ENCODE results near the gene SPATA31D4. TPM values are rescaled to one million over a fixed set of nuclear protein-coding genes. Genes with fewer than 3 reads are reported as not detected.

Gene SPATA31D4
- total RNA-seq, 1 donor from 2014 or later = not detected

DNA sequence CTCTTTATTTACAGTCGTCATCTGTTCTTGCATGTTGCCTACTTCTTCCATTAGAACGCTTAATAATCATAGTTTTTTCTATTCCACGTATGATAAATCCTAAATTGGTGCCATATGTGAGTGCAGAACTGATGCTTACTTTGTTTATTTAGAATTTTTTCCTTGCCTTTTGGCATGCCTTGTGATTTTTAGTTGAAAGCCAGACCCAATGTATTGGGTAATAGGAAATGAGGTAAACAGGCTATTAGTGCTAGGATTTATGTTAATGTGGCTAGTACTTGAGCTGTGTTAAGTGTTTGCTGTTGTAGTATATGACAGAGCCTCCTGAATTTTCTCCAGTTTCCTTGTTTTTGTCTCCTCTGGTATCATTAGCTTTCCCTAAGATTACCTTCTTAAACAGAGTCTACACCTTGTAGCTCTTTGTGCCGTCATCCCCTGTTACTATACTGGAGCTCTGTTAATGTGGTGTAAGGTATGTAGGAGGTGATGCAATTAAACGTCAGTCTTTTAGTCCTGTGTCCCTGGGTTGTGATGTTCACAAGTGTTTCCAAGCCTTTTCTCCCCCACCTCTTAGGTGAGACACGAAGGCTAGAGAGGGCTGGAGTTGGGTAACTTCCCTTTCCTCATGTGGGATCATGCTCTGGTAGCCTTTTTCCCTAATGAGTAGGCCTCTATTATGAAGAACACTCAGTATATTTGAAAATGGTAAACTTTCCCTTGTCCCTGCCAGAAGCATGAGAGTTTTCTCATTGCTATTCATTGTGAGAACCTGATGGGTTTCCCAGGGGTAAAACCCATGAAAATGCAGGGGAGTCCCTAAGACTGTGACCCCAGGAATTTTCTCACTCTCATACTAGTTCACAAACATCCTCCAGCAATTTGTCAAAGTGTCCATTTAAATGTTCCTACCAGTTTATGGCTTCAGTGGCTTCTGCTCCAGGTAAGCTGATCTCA is 36.3 kb downstream of the SPATA31D4 start:
- DNase-seq (ENCODE audit: low read depth in 2 of 2) = no peak

DNA sequence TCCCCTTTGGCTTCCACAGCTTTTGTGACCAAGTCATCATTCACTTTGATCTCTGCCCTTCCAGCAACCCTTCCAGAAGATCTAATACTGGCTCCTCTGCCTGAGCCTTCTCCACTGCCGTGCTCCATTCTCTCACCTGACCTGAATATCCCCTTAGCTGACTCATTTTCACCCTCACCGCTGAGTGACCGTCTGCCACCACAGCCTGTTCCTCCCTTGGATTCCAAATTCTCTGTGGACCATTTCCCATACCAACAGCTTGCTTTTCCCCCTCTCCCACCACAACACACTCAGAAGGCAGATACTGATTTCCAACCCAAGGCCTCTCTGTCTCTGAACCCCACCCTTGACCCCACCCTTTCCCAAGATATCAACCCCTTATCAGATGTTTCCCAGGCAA is 39.8 kb downstream of the SPATA31D4 start:
- DNase-seq (ENCODE audit: low read depth in 2 of 2) = no peak

- no peak for DNase-seq (ENCODE audit: low read depth in 2 of 2)
Measured at GRCh38 chr9:81969971-81970370, 41.7 kb downstream of the SPATA31D4 start.

- DNase-seq (ENCODE audit: low read depth in 2 of 2) = no peak
Measured at GRCh38 chr9:81971727-81972126, 43.5 kb downstream of the SPATA31D4 start.

DNA sequence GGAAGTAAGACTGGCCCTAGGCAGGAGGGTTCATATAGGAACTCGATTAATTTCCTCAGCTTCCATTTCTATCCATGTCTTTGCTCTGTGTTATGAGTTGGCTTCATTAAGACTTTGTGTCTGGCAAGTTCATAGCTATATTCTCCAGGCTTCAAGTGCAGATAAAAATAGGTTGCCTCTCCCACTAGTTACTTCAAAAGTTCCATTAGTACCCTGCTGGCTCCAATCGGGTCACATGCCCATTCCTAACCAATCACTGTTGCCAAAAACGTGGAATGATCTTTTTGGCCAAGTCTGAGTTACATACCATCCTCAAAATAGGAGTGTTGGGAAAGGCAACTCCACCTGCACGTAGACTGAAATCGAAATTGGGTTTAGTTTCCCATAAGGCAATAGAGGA is 46.5 kb downstream of the SPATA31D4 start:
- no peak for DNase-seq (ENCODE audit: low read depth in 2 of 2)

DNA sequence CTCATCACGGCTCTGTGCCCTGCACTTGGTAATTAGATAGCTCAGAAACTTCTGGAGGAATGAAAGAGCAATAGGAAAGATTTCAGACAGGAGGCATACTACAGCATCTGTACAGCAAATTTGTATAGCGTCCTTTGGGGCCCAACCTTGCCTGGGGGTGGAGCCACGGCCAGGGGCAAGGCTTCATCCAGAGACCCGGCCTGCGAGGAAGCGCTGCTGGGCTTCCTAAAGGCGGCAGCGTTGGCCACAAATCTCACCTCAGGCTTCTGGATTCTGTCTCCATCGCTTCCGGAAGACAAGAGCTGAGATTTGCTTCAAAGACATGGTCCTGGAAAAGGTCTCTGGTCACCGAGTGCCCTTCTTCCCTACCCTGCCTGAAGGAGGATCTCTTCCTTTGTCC is 48.1 kb downstream of the SPATA31D4 start:
- no peak for DNase-seq (ENCODE audit: low read depth in 2 of 2)

GRCh38 chr9:81979196-81979595 is 51.0 kb downstream of the SPATA31D4 start:
- DNase-seq (ENCODE audit: low read depth in 2 of 2) = no peak

DNA sequence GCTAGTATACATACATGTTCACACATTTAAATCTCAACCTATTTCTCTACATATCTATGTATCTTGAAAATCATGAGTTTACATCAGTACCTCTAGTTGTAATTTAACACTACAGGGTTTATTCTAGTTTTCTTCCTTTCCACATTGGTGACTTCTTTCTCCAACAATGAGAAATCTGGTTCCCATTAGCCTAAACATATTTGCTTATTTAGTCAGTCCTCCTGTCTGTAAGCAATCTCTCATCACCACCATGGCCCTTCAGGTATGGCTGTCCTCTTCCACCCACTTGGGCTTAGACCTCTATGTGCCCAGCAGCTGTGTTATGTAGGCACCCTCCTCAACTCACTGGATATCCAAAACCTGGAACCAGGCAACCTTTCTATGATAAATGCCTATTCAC is 52.3 kb downstream of the SPATA31D4 start:
- DNase-seq (ENCODE audit: low read depth in 2 of 2) = no peak

GRCh38 chr9:81981883-81982282 is 53.7 kb downstream of the SPATA31D4 start:
- no peak for DNase-seq (ENCODE audit: low read depth in 2 of 2)

Other genes with a start within 250 kb of the SPATA31D4 start
- gene TLE1, start 238.9 kb upstream of the SPATA31D4 start, total RNA-seq = 50.8 and 96.4 TPM in 2 replicates
- gene SPATA31D3, start 15.1 kb downstream of the SPATA31D4 start, total RNA-seq = not detected in 2 replicates
- gene SPATA31D1, start 60.3 kb downstream of the SPATA31D4 start, total RNA-seq = not detected in 2 replicates